Stomach (tissue), 9 donors: ENCODE results near the gene ADD1. TPM values are rescaled to one million over a fixed set of nuclear protein-coding genes. Genes with fewer than 3 reads are reported as not detected.

Source experiments
- DNase-seq, 2 donors: peaks; one replicate each; pipeline versions ENCODE4 v3.0.0 to v3.0.0-alpha.2; 2013 to 2019
- H3K27ac ChIP-seq, 5 donors: fragments of 200-600 bp in 4 of 5; sonication (generic) in 4 of 5; one replicate each; pipeline ENCODE4 v1.5.1; 2013 to 2019; ENCODE audit warnings: mild to moderate bottlenecking in 1 of 5, moderate library complexity in 1 of 5
- H3K27me3 ChIP-seq, 3 donors: fragments of 200-600 bp; sonication (generic); one replicate each; pipeline ENCODE4 v1.5.1; 2017 to 2019; ENCODE audit warnings: mixed run types in 1 of 3
- H3K36me3 ChIP-seq, 4 donors: fragments of 200-600 bp; sonication (generic); 1 replicate in 3 of 4; 2 replicates in 1 of 4; pipeline ENCODE4 v1.5.1; 2016 to 2019
- H3K4me1 ChIP-seq, 4 donors: fragments of 200-600 bp; sonication (generic); one replicate each; pipeline ENCODE4 v1.5.1; 2016 to 2019
- H3K4me3 ChIP-seq, 4 donors: fragments of 200-600 bp; sonication (generic) in 3 of 4; one replicate each; pipeline ENCODE4 v1.5.1; 2016 to 2019; ENCODE audit warnings: mild to moderate bottlenecking in 1 of 4
- H3K9me3 ChIP-seq, 4 donors: fragments of 200-600 bp; sonication (generic); one replicate each; pipeline ENCODE4 v1.5.1; 2016 to 2019
- EP300 ChIP-seq: sonication (generic); formaldehyde crosslinking; IDR thresholded peaks from one replicate; pipeline ENCODE4 v1.6.1; 2017; ENCODE audit warnings: antibody characterized with exemption
- POLR2A ChIP-seq, 4 donors: fragments of 450-650 bp; IDR thresholded peaks; one replicate each; pipeline ENCODE4 v1.6.1; 2016; ENCODE audit warnings: antibody characterized with exemption in 4 of 4, control low read depth in 2 of 4, mild to moderate bottlenecking in 1 of 4, moderate library complexity in 1 of 4
- POLR2AphosphoS5 ChIP-seq, 3 donors: sonication (generic); formaldehyde crosslinking; IDR thresholded peaks; one replicate each; pipeline ENCODE4 v1.6.1; 2016; ENCODE audit warnings: antibody characterized with exemption in 3 of 3
- WGBS, 5 donors: extraction: QIAGEN DNeasy Blood & Tissue Kit in 3 of 5; methylation state at CpG; one replicate each; pipeline versions ENCODE4 v1.1.5 to v1.1.7; 2013 to 2018; 5-methylcytosine and 5-hydroxymethylcytosine counted together
- intact Hi-C: fragments of 100-400 bp; cut with DNase I; formaldehyde crosslinking; loops from one replicate; pipeline ENCODE4 v1.15.1; 2023; ENCODE audit warnings: low total_unique reads
- polyA plus RNA-seq, 3 donors: library from polyadenylated mRNA; stranded (reverse); fragments of 200-250 nt; gene quantifications; one replicate each; pipeline ENCODE4 v1.2.3, GENCODE V29; 2013
- total RNA-seq, 5 donors: library from RNA; depleted of rRNA; stranded (reverse); fragments of >200 nt; gene quantifications; one replicate each; pipeline versions ENCODE4 v1.1.0 to v1.2.3, GENCODE V29; 2014 to 2016
- TF ChIP-seq, protein P1 (sequence below), 7 experiments: fragments of 450-650 bp in 4 of 7; fragments of 200-600 bp in 3 of 7; sonication (generic) in 3 of 7; IDR thresholded peaks; one replicate each; pipeline ENCODE4 v1.5.1; 2016 to 2019; ENCODE audit warnings: antibody characterized with exemption in 7 of 7, control low read depth in 2 of 7, mild to moderate bottlenecking in 1 of 7
- donor health status: healthy with polysubstance abuse.
- donor health status: Bipolar disorder and iron deficiency.
- donor health status: healthy.

Gene ADD1
- total and polyA plus RNA-seq, 8 donors: 103 to 1,174 (median 207) TPM

DNA sequence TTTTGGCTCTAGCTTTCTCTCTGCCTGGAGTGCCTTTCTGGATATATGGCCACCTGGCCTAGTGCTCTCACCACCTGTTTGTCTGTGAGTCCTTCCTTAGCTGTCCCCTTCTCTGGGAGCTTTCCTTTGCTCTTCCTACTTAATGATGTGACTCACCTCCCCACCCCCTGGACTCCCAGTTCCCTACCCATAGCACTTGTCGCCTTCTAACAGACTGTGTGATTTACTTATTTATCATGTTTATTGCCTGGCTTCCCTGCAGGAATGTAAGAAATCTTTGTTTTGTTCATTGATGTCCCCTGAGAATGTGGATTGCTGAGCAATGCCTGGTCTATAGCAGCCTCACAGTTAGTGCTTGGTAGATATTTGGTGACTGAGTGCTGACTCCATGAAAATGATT lies 18.9 kb downstream of the ADD1 start:
- peaks cover 91 to 100% (median 97%) of the 10 kb centered on the region in 4 donors for H3K4me1 ChIP-seq
- no peaks in the 10 kb centered on the region for H3K36me3 ChIP-seq
- intact Hi-C loops: no loop called here
- no peak overlapping the region for H3K4me3 ChIP-seq
- DNase-seq: no peak
- H3K27ac ChIP-seq: peak overlapping the region; percentile 17 to 78 (median 68)
- WGBS, 5 donors: 37 to 60% (median 47%) methylated on average over 1 of the region's 1 CpG
- TF ChIP-seq POLR2AphosphoS5 (IDR thresholded peaks at IDR 0.05) (no peak), EP300 (no peak), POLR2A (IDR thresholded peaks at IDR 0.05) (no peak)
- TF ChIP-seq, protein P1, sequence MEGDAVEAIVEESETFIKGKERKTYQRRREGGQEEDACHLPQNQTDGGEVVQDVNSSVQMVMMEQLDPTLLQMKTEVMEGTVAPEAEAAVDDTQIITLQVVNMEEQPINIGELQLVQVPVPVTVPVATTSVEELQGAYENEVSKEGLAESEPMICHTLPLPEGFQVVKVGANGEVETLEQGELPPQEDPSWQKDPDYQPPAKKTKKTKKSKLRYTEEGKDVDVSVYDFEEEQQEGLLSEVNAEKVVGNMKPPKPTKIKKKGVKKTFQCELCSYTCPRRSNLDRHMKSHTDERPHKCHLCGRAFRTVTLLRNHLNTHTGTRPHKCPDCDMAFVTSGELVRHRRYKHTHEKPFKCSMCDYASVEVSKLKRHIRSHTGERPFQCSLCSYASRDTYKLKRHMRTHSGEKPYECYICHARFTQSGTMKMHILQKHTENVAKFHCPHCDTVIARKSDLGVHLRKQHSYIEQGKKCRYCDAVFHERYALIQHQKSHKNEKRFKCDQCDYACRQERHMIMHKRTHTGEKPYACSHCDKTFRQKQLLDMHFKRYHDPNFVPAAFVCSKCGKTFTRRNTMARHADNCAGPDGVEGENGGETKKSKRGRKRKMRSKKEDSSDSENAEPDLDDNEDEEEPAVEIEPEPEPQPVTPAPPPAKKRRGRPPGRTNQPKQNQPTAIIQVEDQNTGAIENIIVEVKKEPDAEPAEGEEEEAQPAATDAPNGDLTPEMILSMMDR (IDR thresholded peaks at IDR 0.05): no peak
- no peaks in the 10 kb centered on the region for H3K9me3 ChIP-seq
- H3K27me3 ChIP-seq: no peaks in the 10 kb centered on the region

DNA sequence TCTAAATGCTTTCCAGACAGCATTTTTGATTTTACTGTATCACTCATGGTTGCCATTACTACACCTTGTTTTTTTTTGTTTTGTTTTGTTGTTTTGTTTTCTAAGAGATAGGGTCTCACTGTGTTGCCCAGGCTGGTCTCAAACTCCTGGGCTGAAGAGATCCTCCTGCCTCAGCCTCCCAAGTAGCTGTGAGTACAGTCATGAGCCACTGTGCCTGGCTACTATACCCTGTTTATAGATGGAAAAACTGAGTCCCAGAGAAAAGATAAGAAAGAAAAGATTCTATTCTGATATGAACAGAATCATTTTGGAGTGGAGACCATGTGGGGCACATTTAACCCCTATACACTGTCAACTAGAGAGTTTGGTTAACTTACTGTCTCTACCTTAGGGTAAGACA lies 20.0 kb downstream of the ADD1 start:
- TF ChIP-seq POLR2AphosphoS5 (IDR thresholded peaks at IDR 0.05): no peak
- TF ChIP-seq, protein P1 (IDR thresholded peaks at IDR 0.05): no peak
- no peak for TF ChIP-seq POLR2A (IDR thresholded peaks at IDR 0.05)
- TF ChIP-seq EP300: no peak
- Histone ChIP-seq H3K36me3 (no peaks in the 10 kb centered on the region), H3K9me3 (no peaks in the 10 kb centered on the region), H3K4me3 (no peak overlapping the region), H3K27me3 (no peaks in the 10 kb centered on the region), H3K4me1 (peaks cover 93 to 100% (median 97%) of the 10 kb centered on the region in 4 donors), H3K27ac (no peak overlapping the region)
- no peak for DNase-seq
- intact Hi-C loops: no loop called here

DNA sequence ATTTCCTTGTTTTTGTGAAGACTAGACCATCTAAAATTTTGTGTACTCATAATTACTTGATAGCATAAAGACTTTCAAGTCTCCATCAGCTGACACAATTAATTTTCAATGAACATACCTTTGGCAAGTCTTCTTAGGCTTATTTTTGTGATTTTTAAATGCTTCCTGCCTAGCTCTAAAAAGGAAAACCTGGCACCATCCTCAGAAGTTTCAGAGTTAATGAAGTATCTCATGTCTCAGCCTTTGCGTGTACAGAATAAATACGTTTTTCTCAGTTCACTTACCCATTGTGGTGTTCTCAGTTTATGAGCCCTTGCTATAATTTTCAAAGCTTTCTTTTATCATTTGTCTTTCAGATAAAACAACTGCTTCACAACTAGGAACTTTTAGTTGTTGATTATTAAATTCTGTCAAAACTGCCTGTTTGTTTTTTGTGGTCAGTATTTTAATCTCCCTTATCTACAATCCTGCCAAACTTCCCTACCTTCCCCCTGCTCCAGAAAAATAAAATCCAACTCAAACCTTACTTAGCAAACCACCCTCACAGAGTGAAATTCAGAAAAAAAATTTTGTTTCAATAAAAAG lies 21.6 kb downstream of the ADD1 start:
- Histone ChIP-seq H3K9me3 (no peaks in the 10 kb centered on the region), H3K27ac (peak overlapping the region in 3 of 5 donors; percentile 23 to 82 (median 80)), H3K4me1 (peaks cover 91 to 100% (median 96%) of the 10 kb centered on the region in 4 donors), H3K4me3 (no peak overlapping the region), H3K27me3 (no peaks in the 10 kb centered on the region), H3K36me3 (no peaks in the 10 kb centered on the region)
- intact Hi-C loops: no loop called here
- WGBS, 5 donors: 14 to 26% (median 20%) methylated on average over 2 of the region's 2 CpGs
- TF ChIP-seq POLR2A (IDR thresholded peaks at IDR 0.05): no peak
- no peak for TF ChIP-seq EP300
- no peak for TF ChIP-seq POLR2AphosphoS5 (IDR thresholded peaks at IDR 0.05)
- TF ChIP-seq, protein P1 (IDR thresholded peaks at IDR 0.05): no peak
- no peak for DNase-seq

DNA sequence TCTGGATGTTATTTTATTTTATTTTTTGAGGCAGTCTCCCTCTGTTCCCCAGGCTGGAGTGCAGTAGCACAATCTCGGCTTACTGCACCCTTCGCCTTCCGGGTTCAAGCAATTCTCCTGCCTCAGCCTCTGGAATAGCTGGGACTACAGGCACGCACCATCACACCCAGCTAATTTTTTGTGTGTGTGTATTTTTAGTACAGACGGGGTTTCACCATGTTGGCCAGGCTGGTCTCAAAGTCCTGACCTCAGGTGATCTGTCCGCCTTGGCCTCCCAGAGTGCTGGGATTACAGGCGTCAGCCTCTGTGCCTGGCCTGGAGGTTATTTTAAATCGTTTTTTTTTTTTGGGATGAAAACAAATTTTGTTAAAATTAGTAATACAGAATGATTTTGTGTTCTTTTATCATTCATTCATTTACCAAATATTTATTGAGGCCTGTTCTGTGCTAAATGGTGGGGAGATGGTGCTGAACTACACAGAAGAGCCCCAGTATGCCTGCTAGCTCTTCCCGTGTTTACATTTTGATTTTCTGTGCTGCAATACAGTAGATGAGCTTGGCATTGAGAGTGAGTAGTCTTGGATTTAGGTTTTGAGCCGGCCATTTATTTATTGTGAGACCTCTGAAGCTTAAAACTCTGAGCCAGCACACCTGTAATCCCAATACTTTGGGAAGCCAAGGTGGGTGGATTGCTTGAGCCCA lies 22.7 kb downstream of the ADD1 start:
- Histone ChIP-seq H3K36me3 (no peaks in the 10 kb centered on the region), H3K27me3 (no peaks in the 10 kb centered on the region), H3K9me3 (no peaks in the 10 kb centered on the region), H3K4me1 (peaks cover 81 to 100% (median 93%) of the 10 kb centered on the region in 4 donors), H3K27ac (peak overlapping the region in 4 of 5 donors; percentile 13 to 82 (median 76)), H3K4me3 (no peak overlapping the region)
- TF ChIP-seq, protein P1 (IDR thresholded peaks at IDR 0.05): no peak
- TF ChIP-seq POLR2AphosphoS5 (IDR thresholded peaks at IDR 0.05): no peak
- no peak for TF ChIP-seq EP300
- TF ChIP-seq POLR2A (IDR thresholded peaks at IDR 0.05): no peak
- DNase-seq: no peak
- intact Hi-C loops: no loop called here
- 50 to 69% (median 57%) methylated on average over 10 of the region's 10 CpGs for WGBS, 5 donors
